8988T (cell line): ENCODE measurements around the gene TFAP2E.

Source experiments
- DNase-seq: peaks from one replicate; pipeline ENCODE4 v3.0.0; 2011

The TFAP2E gene

GRCh38 chr1:35573198-35574124 lies at the start of gene TFAP2E:
TSS of gene TFAP2E (plus strand) at chr1:35573314. CDS start at chr1:35573578, 264 bp downstream.
- DNase-seq, result peak; percentile 90

- no peak for DNase-seq
These were observed 49.0 kb upstream of the TFAP2E start for GRCh38 chr1:35524106-35524505.

- DNase-seq, result no peak
These were observed 42.9 kb upstream of the TFAP2E start for GRCh38 chr1:35530168-35530567.

- DNase-seq, result no peak
These were observed 42.2 kb upstream of the TFAP2E start for GRCh38 chr1:35530946-35531345.

- no peak for DNase-seq
These were observed 41.7 kb upstream of the TFAP2E start for GRCh38 chr1:35531368-35531767.

GRCh38 chr1:35532497-35533223 lies 40.5 kb upstream of the TFAP2E start:
- DNase-seq, result no peak

GRCh38 chr1:35533586-35533985 lies 39.5 kb upstream of the TFAP2E start:
- DNase-seq, result no peak

GRCh38 chr1:35535243-35535642 lies 37.9 kb upstream of the TFAP2E start:
- no peak for DNase-seq

GRCh38 chr1:35536556-35537162 lies 36.5 kb upstream of the TFAP2E start:
- DNase-seq, result no peak

GRCh38 chr1:35537806-35538205 lies 35.3 kb upstream of the TFAP2E start:
- DNase-seq, result no peak

- DNase-seq, result no peak
These were observed 33.9 kb upstream of the TFAP2E start for GRCh38 chr1:35539073-35539823.

GRCh38 chr1:35539824-35540261 lies 33.3 kb upstream of the TFAP2E start:
- DNase-seq, result no peak

GRCh38 chr1:35544976-35545375 lies 28.1 kb upstream of the TFAP2E start:
- DNase-seq, result no peak

GRCh38 chr1:35546614-35547013 lies 26.5 kb upstream of the TFAP2E start:
- DNase-seq, result no peak

- no peak for DNase-seq
These were observed 19.3 kb upstream of the TFAP2E start for GRCh38 chr1:35553851-35554250.

GRCh38 chr1:35554266-35555211 lies 18.6 kb upstream of the TFAP2E start:
- DNase-seq, result no peak

GRCh38 chr1:35555212-35555584 lies 17.9 kb upstream of the TFAP2E start:
- DNase-seq, result no peak

GRCh38 chr1:35555601-35556477 lies 17.3 kb upstream of the TFAP2E start:
- DNase-seq, result no peak

- no peak for DNase-seq
These were observed 16.5 kb upstream of the TFAP2E start for GRCh38 chr1:35556484-35557117.

GRCh38 chr1:35557118-35557610 lies 15.9 kb upstream of the TFAP2E start, which contains the start of gene KIAA0319L:
TSS of gene KIAA0319L (minus strand) at chr1:35557403. CDS start at chr1:35554491, 2,912 bp downstream.
- peak; percentile 67 for DNase-seq
